ENCODE data around the gene USP2.
A peak's percentile ranks its signal among the peaks of the same experiment; 100 is the strongest.

Gene USP2, protein sequence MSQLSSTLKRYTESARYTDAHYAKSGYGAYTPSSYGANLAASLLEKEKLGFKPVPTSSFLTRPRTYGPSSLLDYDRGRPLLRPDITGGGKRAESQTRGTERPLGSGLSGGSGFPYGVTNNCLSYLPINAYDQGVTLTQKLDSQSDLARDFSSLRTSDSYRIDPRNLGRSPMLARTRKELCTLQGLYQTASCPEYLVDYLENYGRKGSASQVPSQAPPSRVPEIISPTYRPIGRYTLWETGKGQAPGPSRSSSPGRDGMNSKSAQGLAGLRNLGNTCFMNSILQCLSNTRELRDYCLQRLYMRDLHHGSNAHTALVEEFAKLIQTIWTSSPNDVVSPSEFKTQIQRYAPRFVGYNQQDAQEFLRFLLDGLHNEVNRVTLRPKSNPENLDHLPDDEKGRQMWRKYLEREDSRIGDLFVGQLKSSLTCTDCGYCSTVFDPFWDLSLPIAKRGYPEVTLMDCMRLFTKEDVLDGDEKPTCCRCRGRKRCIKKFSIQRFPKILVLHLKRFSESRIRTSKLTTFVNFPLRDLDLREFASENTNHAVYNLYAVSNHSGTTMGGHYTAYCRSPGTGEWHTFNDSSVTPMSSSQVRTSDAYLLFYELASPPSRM

DNA sequence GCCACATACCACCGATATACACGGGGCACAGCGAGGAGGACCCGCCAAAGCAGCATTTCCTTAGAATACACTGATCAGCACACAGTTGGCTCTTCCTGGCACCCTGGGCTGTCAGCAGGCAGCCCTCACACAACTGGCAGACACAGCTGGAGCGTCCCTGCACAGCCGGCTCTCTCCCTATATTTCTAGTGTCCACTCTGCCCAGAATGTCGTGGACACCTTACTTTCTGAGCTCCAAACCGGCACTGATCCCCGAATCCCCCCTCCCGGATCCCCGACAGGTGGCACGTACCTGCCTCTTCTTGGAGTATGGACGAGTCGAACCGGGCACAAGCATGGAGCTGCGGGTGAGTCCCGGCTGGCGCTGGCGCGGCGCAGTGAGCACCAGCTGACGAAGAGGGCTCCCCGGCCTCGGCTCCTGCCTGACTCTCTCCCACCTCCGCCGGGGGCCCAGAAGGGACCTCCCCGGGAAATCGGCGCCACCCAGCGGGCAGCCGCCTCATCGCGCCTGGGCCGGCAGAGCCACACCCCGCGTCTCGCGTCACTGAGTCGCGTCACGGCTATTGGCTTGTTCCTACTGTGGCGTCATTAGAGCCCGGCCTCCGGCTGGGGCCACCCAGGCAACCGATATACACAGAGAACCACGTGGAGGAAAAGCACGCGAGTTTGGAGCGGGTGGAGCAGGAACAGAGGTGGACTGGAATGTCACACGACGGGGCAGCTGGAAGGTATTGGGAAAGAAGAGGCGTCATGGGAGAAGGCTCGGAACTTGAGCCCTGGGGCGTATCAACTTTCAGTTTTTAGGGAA lies at the start of gene USP2:
TSS of gene USP2 (minus strand) at position 510 of the 808 bp plus-strand sequence. CDS start 8,210 bp downstream, outside the sequence.
- Histone ChIP-seq H3K9ac (ENCODE audit: low read length) (peak within 1 kb of the TSS; percentile 68), H3K4me3 (ENCODE audit: low read length) (peak within 1 kb of the TSS; percentile 55), H3K36me3 (ENCODE audit: control insufficient read depth, insufficient read depth, low read length) (no peaks in the 10 kb centered on the region), H3K4me1 (ENCODE audit: control insufficient read depth, insufficient read depth, low read length) (peaks cover 19% of the 10 kb centered on the region), H3K27me3 (ENCODE audit: control insufficient read depth, insufficient read depth, low read length) (peaks cover 12% of the 10 kb centered on the region), H3K9me3 (ENCODE audit: control insufficient read depth, low read length) (no peaks in the 10 kb centered on the region)

DNA sequence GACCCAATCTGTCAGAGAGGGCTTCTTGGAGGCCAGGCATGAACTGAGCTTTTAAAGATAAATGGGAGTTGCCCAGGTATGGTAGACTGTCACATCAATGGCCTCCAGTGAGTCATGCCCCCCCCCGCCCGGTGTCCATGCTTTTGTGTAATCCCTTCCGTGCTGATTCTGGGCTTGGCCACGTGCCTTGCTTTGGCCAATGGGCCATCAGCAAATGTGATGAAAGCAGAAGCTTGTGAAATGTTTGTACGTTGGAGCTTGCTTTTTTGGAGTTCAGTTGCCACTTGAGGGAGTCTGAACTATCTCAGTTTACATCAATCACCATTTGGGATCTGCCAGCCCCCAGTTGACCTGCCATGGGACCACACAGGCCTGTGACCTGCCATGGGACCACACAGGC lies 45.8 kb upstream of the USP2 start:
- no peaks in the 10 kb centered on the region for H3K4me1 ChIP-seq (ENCODE audit: control insufficient read depth, insufficient read depth, low read length)
- H3K9me3 ChIP-seq (ENCODE audit: control insufficient read depth, low read length) = no peaks in the 10 kb centered on the region
- H3K4me3 ChIP-seq (ENCODE audit: low read length) = no peak overlapping the region
- H3K9ac ChIP-seq (ENCODE audit: low read length) = no peak overlapping the region
- H3K27me3 ChIP-seq (ENCODE audit: control insufficient read depth, insufficient read depth, low read length) = peaks cover 19% of the 10 kb centered on the region
- no peaks in the 10 kb centered on the region for H3K36me3 ChIP-seq (ENCODE audit: control insufficient read depth, insufficient read depth, low read length)

DNA sequence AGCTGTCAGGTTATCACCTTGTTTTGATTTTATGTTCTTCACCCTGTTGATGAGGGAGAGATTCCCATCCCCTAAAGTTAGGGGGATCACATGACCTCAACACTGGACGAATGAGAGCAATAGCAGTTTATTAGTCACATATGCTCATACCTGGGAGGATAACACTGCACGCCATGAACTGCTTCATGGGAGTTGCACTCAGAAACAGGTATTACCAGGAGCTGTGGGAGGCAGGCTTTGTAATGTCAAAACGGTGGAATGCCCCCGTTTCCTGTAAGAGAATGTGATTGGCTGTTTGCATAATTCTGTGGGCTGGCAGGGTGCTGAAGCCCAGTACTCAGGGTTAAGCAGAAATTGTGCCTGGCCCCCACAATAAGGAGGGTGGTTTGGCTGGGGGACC lies 44.7 kb upstream of the USP2 start:
- H3K4me3 ChIP-seq (ENCODE audit: low read length) = no peak overlapping the region
- no peak overlapping the region for H3K9ac ChIP-seq (ENCODE audit: low read length)
- no peaks in the 10 kb centered on the region for H3K9me3 ChIP-seq (ENCODE audit: control insufficient read depth, low read length)
- H3K36me3 ChIP-seq (ENCODE audit: control insufficient read depth, insufficient read depth, low read length) = no peaks in the 10 kb centered on the region
- H3K4me1 ChIP-seq (ENCODE audit: control insufficient read depth, insufficient read depth, low read length) = no peaks in the 10 kb centered on the region
- H3K27me3 ChIP-seq (ENCODE audit: control insufficient read depth, insufficient read depth, low read length) = peaks cover 27% of the 10 kb centered on the region

DNA sequence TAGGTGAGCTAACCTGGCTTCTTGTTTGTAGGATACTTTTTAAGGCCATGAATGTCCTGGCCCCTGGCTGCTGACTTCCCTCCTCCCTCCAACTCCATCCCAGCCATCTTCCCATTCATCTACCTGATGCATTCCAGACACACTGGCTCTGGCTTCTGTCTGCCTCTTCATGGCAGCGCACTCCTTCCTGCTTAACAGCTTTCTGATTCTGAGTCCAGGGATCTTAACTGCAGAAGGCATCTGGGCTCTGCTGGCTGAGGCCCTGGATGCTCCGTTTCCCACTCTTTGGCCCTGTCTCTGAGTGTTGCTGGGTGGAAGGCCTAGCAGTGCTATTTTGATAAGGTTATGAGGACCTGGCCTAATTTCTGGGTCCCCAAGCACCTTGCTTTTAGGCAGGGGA lies 43.3 kb upstream of the USP2 start:
- H3K4me3 ChIP-seq (ENCODE audit: low read length) = no peak overlapping the region
- no peak overlapping the region for H3K9ac ChIP-seq (ENCODE audit: low read length)
- no peaks in the 10 kb centered on the region for H3K4me1 ChIP-seq (ENCODE audit: control insufficient read depth, insufficient read depth, low read length)
- peaks cover 38% of the 10 kb centered on the region for H3K27me3 ChIP-seq (ENCODE audit: control insufficient read depth, insufficient read depth, low read length)
- no peaks in the 10 kb centered on the region for H3K9me3 ChIP-seq (ENCODE audit: control insufficient read depth, low read length)
- no peaks in the 10 kb centered on the region for H3K36me3 ChIP-seq (ENCODE audit: control insufficient read depth, insufficient read depth, low read length)

DNA sequence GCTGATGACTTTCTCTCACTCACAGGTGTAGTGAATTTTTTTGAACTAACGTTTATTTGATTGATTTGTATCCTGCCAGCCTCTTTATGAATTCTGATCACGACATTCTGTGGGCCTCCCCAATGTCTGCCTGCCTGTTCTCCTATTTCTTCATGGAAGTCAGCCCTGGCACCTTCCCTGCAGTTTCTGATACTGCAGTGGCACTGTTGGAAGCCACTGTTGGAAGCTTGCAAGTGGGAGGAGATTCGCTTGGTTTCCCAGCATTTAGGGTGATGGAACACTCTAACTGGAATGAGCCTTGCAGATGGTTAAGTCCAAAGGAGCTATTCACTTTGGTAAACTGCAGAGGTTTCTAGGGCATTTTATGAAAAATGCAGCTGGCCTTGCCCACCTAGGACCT lies 42.8 kb upstream of the USP2 start:
- no peaks in the 10 kb centered on the region for H3K36me3 ChIP-seq (ENCODE audit: control insufficient read depth, insufficient read depth, low read length)
- no peak overlapping the region for H3K9ac ChIP-seq (ENCODE audit: low read length)
- no peak overlapping the region for H3K4me3 ChIP-seq (ENCODE audit: low read length)
- H3K4me1 ChIP-seq (ENCODE audit: control insufficient read depth, insufficient read depth, low read length) = no peaks in the 10 kb centered on the region
- H3K27me3 ChIP-seq (ENCODE audit: control insufficient read depth, insufficient read depth, low read length) = peaks cover 39% of the 10 kb centered on the region
- no peaks in the 10 kb centered on the region for H3K9me3 ChIP-seq (ENCODE audit: control insufficient read depth, low read length)

DNA sequence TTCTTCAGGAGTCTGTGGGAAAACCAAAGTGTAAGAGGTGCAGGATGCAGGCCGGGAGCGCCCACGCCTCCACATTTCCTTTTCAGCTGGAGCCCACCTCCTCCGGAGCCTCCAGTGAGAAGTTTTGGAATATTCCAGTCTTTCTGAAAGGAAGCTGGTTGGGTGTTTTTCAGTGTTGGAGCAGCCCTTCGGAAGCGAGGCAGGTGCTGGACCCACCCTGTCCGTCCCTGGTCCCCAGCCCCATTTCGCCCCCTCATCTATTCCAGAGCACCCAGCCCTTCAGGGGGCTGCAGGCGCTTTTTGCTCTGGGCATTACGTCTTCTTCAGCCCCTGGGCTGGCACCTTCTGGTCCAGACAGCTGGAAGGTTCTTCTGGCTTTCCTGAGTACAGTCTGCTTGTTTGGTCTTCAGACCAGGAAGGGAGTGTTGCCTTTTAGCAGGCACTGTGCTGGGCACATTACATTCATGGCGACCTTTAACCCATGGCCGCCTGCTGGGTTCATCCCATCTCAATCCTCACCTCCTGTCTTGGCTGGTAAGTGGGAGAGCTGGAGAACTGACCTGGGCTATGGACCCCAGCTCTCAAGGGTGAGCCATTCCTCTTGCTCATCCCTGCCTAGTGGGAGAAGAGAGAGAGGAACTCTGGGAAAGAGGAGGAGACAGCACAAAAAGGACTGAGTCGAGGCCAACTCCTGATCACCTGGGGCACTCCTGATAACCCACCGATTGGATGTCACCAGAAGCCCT lies 42.2 kb upstream of the USP2 start:
- Histone ChIP-seq H3K27me3 (ENCODE audit: control insufficient read depth, insufficient read depth, low read length) (peaks cover 39% of the 10 kb centered on the region), H3K4me3 (ENCODE audit: low read length) (no peak overlapping the region), H3K9me3 (ENCODE audit: control insufficient read depth, low read length) (no peaks in the 10 kb centered on the region), H3K36me3 (ENCODE audit: control insufficient read depth, insufficient read depth, low read length) (no peaks in the 10 kb centered on the region), H3K4me1 (ENCODE audit: control insufficient read depth, insufficient read depth, low read length) (no peaks in the 10 kb centered on the region), H3K9ac (ENCODE audit: low read length) (no peak overlapping the region)

DNA sequence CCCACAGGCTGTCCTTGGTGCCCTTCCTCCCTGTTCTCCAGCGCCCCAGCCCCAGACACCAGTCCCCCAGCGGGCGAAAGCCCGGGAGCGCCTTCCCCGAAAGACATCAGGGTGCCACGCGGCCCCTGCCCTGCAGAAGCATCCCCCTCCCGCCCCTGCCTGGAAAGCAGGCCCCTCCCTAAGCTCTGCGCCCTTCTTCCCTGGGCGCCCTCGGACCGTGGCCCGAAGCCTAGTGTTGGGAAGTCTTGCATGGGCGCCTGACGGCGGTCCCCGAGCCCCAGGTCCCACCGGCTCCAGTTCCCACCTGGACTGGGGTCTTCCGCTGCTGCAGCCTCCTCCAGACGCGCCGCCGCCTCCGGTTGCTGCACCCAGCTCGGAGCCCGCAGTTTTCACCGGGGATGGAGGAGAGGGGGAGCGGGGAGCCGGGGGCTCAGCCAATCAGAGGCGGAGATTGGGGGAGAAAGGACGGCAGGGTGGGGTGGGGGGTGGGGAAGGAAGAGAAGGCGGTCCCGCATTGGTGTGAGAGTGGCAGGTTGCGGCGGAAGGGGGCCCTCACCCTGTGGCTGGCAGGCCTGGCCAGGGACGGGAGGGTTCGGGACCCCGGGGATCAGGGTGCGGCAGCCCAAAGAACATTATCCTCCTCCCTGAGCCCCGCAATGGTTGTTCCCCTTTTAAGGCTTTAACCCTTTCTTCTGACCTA lies 41.5 kb upstream of the USP2 start, which contains the start of gene THY1:
TSS of gene THY1 (minus strand) at position 364 of the 700 bp plus-strand sequence. CDS start 2,267 bp downstream, outside the sequence.
- Histone ChIP-seq H3K4me1 (ENCODE audit: control insufficient read depth, insufficient read depth, low read length) (no peaks in the 10 kb centered on the region), H3K36me3 (ENCODE audit: control insufficient read depth, insufficient read depth, low read length) (no peaks in the 10 kb centered on the region), H3K9ac (ENCODE audit: low read length) (no peak within 1 kb of the TSS), H3K27me3 (ENCODE audit: control insufficient read depth, insufficient read depth, low read length) (peaks cover 39% of the 10 kb centered on the region), H3K4me3 (ENCODE audit: low read length) (no peak within 1 kb of the TSS), H3K9me3 (ENCODE audit: control insufficient read depth, low read length) (no peaks in the 10 kb centered on the region)

DNA sequence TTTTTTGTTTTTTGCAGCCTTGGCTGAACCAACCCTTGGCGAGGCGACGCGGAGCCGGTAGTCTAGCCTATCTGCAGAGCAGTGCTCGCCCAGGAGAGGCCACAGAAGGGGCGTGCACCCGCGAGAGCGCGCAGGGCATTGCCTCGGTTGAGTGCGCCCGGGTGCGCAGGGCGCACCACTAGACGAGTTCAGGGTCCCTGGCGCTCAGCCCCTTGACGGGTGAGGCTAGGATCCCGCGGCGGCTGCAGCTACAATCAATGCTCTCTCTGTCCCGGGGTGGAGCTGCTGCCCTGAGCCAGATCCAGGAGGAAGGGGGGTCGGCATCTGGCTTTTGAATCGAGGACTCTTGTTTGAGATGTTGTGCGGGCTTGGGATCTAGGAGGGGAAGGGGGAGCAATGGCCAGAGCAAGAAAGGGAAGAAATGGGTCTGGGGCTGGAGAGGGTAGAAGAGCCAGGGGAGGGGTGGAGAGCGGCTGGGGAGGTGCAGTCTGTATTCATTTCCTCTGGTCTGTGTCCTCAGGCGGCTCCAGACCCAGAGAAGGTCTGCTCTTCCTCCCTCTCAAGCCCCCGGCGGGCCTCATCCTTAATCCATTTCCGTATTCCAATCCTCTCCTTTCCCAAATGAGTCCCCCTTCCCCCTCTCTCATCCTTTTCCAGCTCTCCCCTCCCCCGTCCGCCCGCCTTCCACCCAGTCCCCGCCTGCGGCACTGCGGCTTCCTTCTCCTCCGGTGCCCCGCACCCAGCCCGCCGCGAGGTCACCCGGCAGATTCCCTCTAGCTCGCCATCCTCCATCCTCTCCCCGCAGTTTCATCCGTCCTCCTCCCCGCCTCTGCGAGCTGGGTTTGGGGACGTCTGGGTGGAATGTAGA lies 40.7 kb upstream of the USP2 start:
- no peak overlapping the region for H3K9ac ChIP-seq (ENCODE audit: low read length)
- H3K4me3 ChIP-seq (ENCODE audit: low read length) = no peak overlapping the region
- no peaks in the 10 kb centered on the region for H3K36me3 ChIP-seq (ENCODE audit: control insufficient read depth, insufficient read depth, low read length)
- no peaks in the 10 kb centered on the region for H3K9me3 ChIP-seq (ENCODE audit: control insufficient read depth, low read length)
- H3K27me3 ChIP-seq (ENCODE audit: control insufficient read depth, insufficient read depth, low read length) = peaks cover 39% of the 10 kb centered on the region
- no peaks in the 10 kb centered on the region for H3K4me1 ChIP-seq (ENCODE audit: control insufficient read depth, insufficient read depth, low read length)

DNA sequence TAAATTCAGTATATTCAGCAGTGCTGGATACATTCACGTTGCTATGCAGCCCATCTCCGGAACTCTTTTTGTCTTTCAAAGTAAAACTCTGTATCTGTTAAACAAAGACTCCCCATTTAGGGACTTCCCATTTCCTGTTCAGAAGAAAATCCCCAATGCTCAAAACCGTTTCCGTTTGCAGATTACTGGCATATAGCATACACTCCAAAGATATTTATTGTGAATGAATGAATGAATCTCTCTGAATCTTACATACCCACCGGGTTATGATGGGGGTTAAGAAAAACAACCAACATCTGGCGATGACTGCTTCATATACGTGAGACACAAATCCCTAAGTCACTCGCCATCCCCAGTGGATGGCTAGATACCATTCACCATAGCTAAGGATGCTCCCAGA lies 39.9 kb upstream of the USP2 start:
- peaks cover 39% of the 10 kb centered on the region for H3K27me3 ChIP-seq (ENCODE audit: control insufficient read depth, insufficient read depth, low read length)
- H3K36me3 ChIP-seq (ENCODE audit: control insufficient read depth, insufficient read depth, low read length) = no peaks in the 10 kb centered on the region
- no peaks in the 10 kb centered on the region for H3K4me1 ChIP-seq (ENCODE audit: control insufficient read depth, insufficient read depth, low read length)
- H3K9me3 ChIP-seq (ENCODE audit: control insufficient read depth, low read length) = no peaks in the 10 kb centered on the region
- no peak overlapping the region for H3K4me3 ChIP-seq (ENCODE audit: low read length)
- H3K9ac ChIP-seq (ENCODE audit: low read length) = no peak overlapping the region

DNA sequence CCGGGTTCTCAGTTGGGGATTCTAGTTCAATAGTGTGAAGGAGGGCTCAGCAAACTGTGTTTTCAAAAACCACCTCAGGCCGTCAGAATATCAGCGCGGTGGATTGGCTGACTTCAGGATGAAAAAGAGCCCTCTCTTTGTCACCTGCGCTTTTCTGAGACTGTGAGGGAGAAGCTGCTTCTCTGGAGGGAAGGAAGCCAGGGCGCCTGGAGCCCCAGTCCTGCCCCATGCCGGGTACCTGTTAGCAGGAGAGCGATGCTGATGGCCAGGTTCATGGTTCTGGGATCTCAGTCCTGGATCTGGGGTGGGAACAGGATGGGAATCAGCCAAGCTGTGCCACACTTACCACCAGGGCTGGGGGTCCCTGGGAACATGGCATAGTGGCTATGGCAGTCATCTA lies 39.1 kb upstream of the USP2 start:
- Histone ChIP-seq H3K4me1 (ENCODE audit: control insufficient read depth, insufficient read depth, low read length) (no peaks in the 10 kb centered on the region), H3K4me3 (ENCODE audit: low read length) (no peak overlapping the region), H3K27me3 (ENCODE audit: control insufficient read depth, insufficient read depth, low read length) (peaks cover 39% of the 10 kb centered on the region), H3K9ac (ENCODE audit: low read length) (no peak overlapping the region), H3K36me3 (ENCODE audit: control insufficient read depth, insufficient read depth, low read length) (no peaks in the 10 kb centered on the region), H3K9me3 (ENCODE audit: control insufficient read depth, low read length) (no peaks in the 10 kb centered on the region)
